ENCODE measurements around the gene WBP1L. TPM values are rescaled to one million over a fixed set of nuclear protein-coding genes. Genes with fewer than 3 reads are reported as not detected.
"Not testable (repeated sequence)": the region's sequence is repeated elsewhere in the genome, so short reads cannot be mapped to it uniquely, and the experiment has no call there.

The WBP1L gene
- 24.1 TPM in 2 replicates for total RNA-seq (2014; rRNA removed; shearing (Covaris generic))

DNA sequence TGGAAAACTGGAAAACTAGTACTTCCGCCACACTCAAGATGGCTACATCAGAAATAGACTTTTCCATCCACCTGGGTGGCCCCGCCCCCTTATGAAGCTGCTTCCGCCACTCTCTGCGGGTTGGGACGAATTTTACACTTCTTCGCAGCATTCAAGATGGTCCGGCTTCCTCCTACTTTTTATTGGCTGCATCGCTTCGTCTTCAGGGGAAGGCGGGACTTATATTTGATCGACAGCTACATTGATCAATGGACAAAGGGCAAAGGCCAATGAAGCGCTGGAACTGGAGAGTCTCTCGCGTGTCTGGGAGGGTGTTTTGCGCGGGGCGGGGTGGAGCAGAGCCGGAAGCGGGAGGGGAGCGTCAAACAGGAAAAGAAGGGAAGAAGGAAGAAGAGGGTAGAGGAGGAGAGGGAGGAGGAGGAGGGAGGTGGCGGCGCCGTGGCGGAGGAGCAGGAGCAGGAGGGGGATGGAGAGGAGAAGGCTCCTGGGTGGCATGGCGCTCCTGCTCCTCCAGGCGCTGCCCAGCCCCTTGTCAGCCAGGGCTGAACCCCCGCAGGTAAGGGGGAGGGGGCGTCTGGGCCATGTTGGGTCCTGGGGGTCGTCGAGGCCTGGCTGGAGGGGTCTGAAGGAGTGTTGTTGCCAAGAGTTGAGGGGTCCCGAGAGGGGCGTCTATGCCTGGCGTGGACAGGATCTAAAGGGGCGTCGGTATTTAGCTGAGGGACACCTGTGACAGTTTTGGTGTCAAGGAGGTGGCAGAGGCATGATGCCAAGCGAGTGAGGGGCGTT lies at the start of gene WBP1L:
TSS of gene WBP1L (plus strand) at position 361 of the 786 bp plus-strand sequence. CDS start at position 467, 106 bp downstream.
- no peaks in the 10 kb centered on the region for H3K36me3 ChIP-seq
- H3K27ac ChIP-seq: peak within 1 kb of the TSS; percentile 2; the same call in 1 of the 2 replicates
- no peaks in the 10 kb centered on the region for H3K27me3 ChIP-seq
- peak; percentile 98 to 100 for DNase-seq
- no peaks in the 10 kb centered on the region for H3K9me3 ChIP-seq (replicated peaks)
- H3K4me3 ChIP-seq: peak within 1 kb of the TSS; percentile 67
- peaks cover 19% of the 10 kb centered on the region for H3K4me1 ChIP-seq

GRCh38 chr10:102695401-102695800 lies 48.3 kb upstream of the WBP1L start:
- not testable (repeated sequence) for H3K27ac ChIP-seq; H3K9me3 ChIP-seq (replicated peaks); H3K4me1 ChIP-seq; H3K27me3 ChIP-seq; DNase-seq; H3K4me3 ChIP-seq
- H3K36me3 ChIP-seq: peaks cover 44% of the 10 kb centered on the region

GRCh38 chr10:102696736-102697135 lies 47.0 kb upstream of the WBP1L start:
- Histone ChIP-seq H3K27me3 (no peaks in the 10 kb centered on the region), H3K36me3 (peaks cover 44% of the 10 kb centered on the region), H3K9me3 (replicated peaks) (no peaks in the 10 kb centered on the region), H3K4me1 (no peaks in the 10 kb centered on the region), H3K27ac (no peak overlapping the region), H3K4me3 (no peak overlapping the region)
- no peak for DNase-seq

DNA sequence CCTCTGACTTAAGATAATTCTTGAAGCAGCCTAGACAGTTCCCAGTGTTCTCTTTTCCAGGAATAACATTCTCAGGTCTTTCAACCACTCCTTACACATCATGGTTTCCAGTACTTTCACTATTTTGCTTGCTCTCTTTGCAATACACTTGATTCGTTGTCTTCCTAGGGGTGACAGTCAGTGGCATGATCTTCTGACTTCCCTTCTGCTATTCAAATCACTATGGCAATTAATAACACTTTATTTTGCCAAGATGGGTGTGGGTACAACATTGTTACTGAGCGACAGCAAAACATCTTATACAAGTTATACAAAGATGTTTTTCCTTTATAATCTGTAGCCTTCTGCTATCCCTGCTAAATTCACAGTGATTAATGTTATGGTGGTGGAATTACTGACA lies 44.9 kb upstream of the WBP1L start:
- Histone ChIP-seq H3K4me3 (no peak overlapping the region), H3K4me1 (no peaks in the 10 kb centered on the region)
- no peak for DNase-seq

DNA sequence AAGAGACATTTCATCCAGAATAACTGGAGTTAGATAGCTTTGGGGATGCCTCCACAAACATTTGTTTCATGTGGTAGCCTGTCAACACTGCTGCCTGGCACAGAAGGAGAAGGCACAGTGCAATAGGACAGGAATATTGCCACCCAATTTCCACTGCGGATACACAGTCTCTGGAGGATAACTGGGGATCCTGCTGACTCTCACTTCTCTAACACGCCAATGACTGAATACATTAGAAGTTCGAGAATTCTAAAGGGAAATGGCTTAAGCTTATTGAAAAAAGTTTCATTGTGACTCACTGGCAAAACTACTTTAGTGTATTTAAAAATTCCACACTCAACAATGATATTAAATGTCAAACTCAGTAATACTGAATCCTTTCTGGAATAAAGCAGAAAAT lies 42.5 kb upstream of the WBP1L start:
- no peak overlapping the region for H3K4me3 ChIP-seq
- H3K36me3 ChIP-seq: peaks cover 31% of the 10 kb centered on the region
- no peaks in the 10 kb centered on the region for H3K9me3 ChIP-seq (replicated peaks)
- no peaks in the 10 kb centered on the region for H3K27me3 ChIP-seq
- no peak overlapping the region for H3K27ac ChIP-seq
- no peak for DNase-seq
- peaks cover 4% of the 10 kb centered on the region; the same call in 1 of the 2 replicates for H3K4me1 ChIP-seq

More for the DNA sequence above, 44.9 kb upstream of the WBP1L start:
- Histone ChIP-seq H3K9me3 (replicated peaks) (no peaks in the 10 kb centered on the region), H3K27me3 (no peaks in the 10 kb centered on the region), H3K36me3 (peaks cover 42% of the 10 kb centered on the region), H3K27ac (no peak overlapping the region)

GRCh38 chr10:102701796-102702195 lies 42.0 kb upstream of the WBP1L start:
- H3K4me1 ChIP-seq: peaks cover 4% of the 10 kb centered on the region; the same call in 1 of the 2 replicates
- no peaks in the 10 kb centered on the region for H3K27me3 ChIP-seq
- H3K27ac ChIP-seq: no peak overlapping the region
- H3K9me3 ChIP-seq (replicated peaks): no peaks in the 10 kb centered on the region
- no peak for DNase-seq
- H3K36me3 ChIP-seq: peaks cover 26% of the 10 kb centered on the region
- H3K4me3 ChIP-seq: no peak overlapping the region

- H3K4me1 ChIP-seq: peaks cover 7% of the 10 kb centered on the region; the same call in 1 of the 2 replicates
- H3K4me3 ChIP-seq: no peak overlapping the region
- H3K9me3 ChIP-seq (replicated peaks): no peaks in the 10 kb centered on the region
- no peak for DNase-seq
- peaks cover 18% of the 10 kb centered on the region for H3K36me3 ChIP-seq
- H3K27me3 ChIP-seq: no peaks in the 10 kb centered on the region
- no peak overlapping the region for H3K27ac ChIP-seq
Measured at GRCh38 chr10:102702742-102703141, 41.0 kb upstream of the WBP1L start.

GRCh38 chr10:102704915-102705314 lies 38.8 kb upstream of the WBP1L start:
- H3K27ac ChIP-seq: no peak overlapping the region
- no peak for DNase-seq

DNA sequence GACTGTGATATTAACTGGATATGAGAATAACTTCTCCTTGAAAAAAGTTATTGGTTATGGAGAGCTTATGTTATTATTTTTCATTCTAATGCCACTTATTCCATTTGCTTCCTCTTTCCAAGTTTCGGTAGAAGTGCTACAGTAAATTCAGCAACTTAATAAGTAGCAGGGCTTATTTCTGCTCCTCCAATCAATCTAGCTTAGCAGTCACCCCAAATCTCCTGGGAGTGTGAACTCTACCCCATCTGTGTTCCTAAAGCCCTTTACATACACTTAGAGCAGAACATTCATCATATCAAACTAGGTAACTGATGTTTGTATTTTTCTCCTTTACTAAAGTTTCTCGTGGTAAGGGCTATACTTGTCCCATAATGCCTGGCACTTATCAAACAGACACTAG lies 38.2 kb upstream of the WBP1L start:
- H3K36me3 ChIP-seq: peaks cover 4% of the 10 kb centered on the region; the same call in 1 of the 2 replicates
- no peak overlapping the region for H3K27ac ChIP-seq
- DNase-seq: no peak
- H3K4me1 ChIP-seq: peaks cover 13% of the 10 kb centered on the region
- H3K4me3 ChIP-seq: no peak overlapping the region
- no peaks in the 10 kb centered on the region for H3K27me3 ChIP-seq
- no peaks in the 10 kb centered on the region for H3K9me3 ChIP-seq (replicated peaks)

More at GRCh38 chr10:102704915-102705314, 38.8 kb upstream of the WBP1L start:
- Histone ChIP-seq H3K4me1 (peaks cover 7% of the 10 kb centered on the region; the same call in 1 of the 2 replicates), H3K36me3 (peaks cover 4% of the 10 kb centered on the region; the same call in 1 of the 2 replicates), H3K27me3 (no peaks in the 10 kb centered on the region), H3K4me3 (no peak overlapping the region), H3K9me3 (replicated peaks) (no peaks in the 10 kb centered on the region)

DNA sequence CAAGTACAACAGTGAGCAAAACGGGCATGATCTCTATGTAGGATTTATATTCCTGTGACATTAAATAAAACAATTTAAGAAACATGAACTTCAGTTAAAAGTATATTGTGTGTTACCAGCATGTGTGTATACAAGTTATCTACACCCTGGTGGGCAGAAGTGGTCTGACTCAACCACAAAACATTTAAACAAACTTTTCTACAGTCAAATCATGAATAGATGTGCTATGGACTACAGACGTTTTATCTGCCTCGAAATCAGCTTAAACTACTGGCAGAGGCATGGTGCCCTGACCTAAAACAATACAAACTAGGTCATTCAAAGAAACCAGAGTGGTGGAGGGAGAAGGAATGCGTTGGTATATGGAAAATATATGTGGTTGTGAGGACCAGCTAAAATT lies 33.1 kb upstream of the WBP1L start:
- peak; percentile 27 to 55 for DNase-seq
- Histone ChIP-seq H3K27ac (no peak overlapping the region), H3K36me3 (no peaks in the 10 kb centered on the region), H3K27me3 (no peaks in the 10 kb centered on the region), H3K4me3 (no peak overlapping the region), H3K9me3 (replicated peaks) (no peaks in the 10 kb centered on the region), H3K4me1 (peaks cover 28% of the 10 kb centered on the region)

- no peak overlapping the region for H3K4me3 ChIP-seq
- no peaks in the 10 kb centered on the region for H3K9me3 ChIP-seq (replicated peaks)
- no peak for DNase-seq
- H3K27me3 ChIP-seq: no peaks in the 10 kb centered on the region
- H3K27ac ChIP-seq: no peak overlapping the region
- peaks cover 28% of the 10 kb centered on the region for H3K4me1 ChIP-seq
- H3K36me3 ChIP-seq: no peaks in the 10 kb centered on the region
Measured at GRCh38 chr10:102712089-102712488, 31.7 kb upstream of the WBP1L start.

GRCh38 chr10:102712843-102713538 lies 30.8 kb upstream of the WBP1L start:
- Histone ChIP-seq H3K9me3 (replicated peaks) (no peaks in the 10 kb centered on the region), H3K27ac (peak overlapping the region; percentile 61), H3K4me1 (peaks cover 25% of the 10 kb centered on the region), H3K27me3 (no peaks in the 10 kb centered on the region), H3K36me3 (no peaks in the 10 kb centered on the region), H3K4me3 (peak overlapping the region; percentile 78)
- no peak for DNase-seq

DNA sequence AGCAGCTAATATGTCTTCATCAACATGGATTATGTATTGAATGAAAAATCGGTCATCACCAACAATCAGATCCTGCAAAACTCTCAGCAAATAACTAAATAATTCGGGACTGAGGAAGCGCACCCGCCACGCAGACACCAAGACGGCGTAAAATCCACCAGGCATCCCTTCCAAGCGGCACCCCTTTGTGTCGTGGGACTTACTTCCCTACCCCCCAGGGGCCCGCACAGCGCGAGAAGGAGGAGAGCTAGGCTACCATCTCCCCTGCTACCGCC lies 30.3 kb upstream of the WBP1L start:
- DNase-seq: no peak
- H3K4me1 ChIP-seq: peaks cover 25% of the 10 kb centered on the region

DNA sequence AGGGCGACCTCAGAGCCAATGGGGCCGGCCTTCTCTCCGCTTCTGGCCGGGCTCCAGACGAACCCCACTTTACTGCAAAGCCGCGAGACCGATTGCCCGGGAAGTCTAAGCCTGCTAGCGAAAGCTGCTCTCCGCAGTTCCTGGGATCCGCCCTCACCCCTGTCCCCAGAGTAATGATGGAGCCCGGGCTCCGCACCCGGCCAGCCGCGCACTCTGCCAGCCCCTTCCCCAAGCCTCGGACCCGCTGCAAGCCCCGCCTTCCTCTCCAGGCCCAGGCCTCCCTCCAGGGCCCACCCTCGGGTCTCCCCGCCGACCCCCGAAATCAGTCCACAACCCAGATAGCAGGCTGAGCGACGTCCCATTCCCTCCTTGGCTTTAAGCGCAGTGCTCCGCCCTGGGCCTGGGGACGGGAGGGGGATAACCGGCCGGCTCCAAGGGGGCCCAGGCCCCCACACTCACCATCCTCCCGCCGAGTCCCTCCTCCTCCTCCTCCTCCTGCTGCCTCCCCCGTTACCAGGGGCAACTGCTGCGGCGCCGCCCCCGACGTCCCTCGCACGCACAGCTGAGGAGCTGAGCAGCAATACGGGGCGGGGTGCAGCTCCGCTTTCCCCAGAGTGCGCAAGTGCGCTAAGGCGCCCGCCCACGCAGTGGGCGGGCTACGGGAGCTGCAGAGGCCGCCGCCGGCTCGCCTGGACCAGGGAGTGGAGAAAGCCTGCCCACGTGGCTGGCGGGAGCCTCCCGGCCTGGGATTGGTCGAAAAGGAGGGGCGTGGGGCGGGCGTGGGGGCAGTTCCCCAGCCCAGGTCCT lies 29.7 kb upstream of the WBP1L start, which contains the start of gene ARL3:
TSS of gene ARL3 (minus strand) at position 584 of the 807 bp plus-strand sequence. CDS start at position 462, 122 bp downstream.
- peaks cover 25% of the 10 kb centered on the region for H3K4me1 ChIP-seq
- H3K4me3 ChIP-seq: peak within 1 kb of the TSS; percentile 78
- no peaks in the 10 kb centered on the region for H3K36me3 ChIP-seq
- H3K9me3 ChIP-seq (replicated peaks): no peaks in the 10 kb centered on the region
- DNase-seq: peak; percentile 99
- peak within 1 kb of the TSS; percentile 61 for H3K27ac ChIP-seq
- H3K27me3 ChIP-seq: no peaks in the 10 kb centered on the region

More for the DNA sequence above, 30.3 kb upstream of the WBP1L start:
- Histone ChIP-seq H3K4me3 (peak overlapping the region; percentile 78), H3K27ac (peak overlapping the region; percentile 61), H3K27me3 (no peaks in the 10 kb centered on the region), H3K9me3 (replicated peaks) (no peaks in the 10 kb centered on the region), H3K36me3 (no peaks in the 10 kb centered on the region)
